HepG2 (cell line): Measurements from ENCODE around the gene TMCC2. TPM values are rescaled to one million over a fixed set of nuclear protein-coding genes. Genes with fewer than 3 reads are reported as not detected.

Experiments
- HNF1B ChIP-seq: sonication (generic); formaldehyde crosslinking; IDR thresholded peaks from 2 replicates; pipeline ENCODE4 v1.5.1; 2020; ENCODE audit warnings: mild to moderate bottlenecking, moderate library complexity, missing genetic modification reagents
- HNRNPLL ChIP-seq: fragments of 200-400 bp; formaldehyde crosslinking; IDR thresholded peaks from 2 replicates; pipeline ENCODE4 v1.6.1; 2017; ENCODE audit warnings: mild to moderate bottlenecking, low read depth, low read length; ENCODE audit not compliant: poor library complexity, severe bottlenecking
- KLF13 ChIP-seq: sonication (generic); formaldehyde crosslinking; IDR thresholded peaks from 2 replicates; pipeline ENCODE4 v1.4.0; 2020; ENCODE audit warnings: mild to moderate bottlenecking, missing genetic modification reagents
- MATR3 ChIP-seq: sonication (generic); formaldehyde crosslinking; IDR thresholded peaks from 2 replicates; pipeline ENCODE4 v1.4.0; 2020; ENCODE audit warnings: missing genetic modification reagents
- NFAT5 ChIP-seq: sonication (generic); formaldehyde crosslinking; IDR thresholded peaks from 2 replicates; pipeline ENCODE4 v1.4.0; 2020; ENCODE audit warnings: missing genetic modification reagents
- NR2F6 ChIP-seq, 2 experiments: IDR thresholded peaks; 2 replicates each; pipeline ENCODE4 v1.6.1; 2016; ENCODE audit warnings: antibody characterized with exemption in 1 of 2, mild to moderate bottlenecking in 1 of 2
- PHF21A ChIP-seq: sonication (generic); formaldehyde crosslinking; IDR thresholded peaks from 2 replicates; pipeline ENCODE4 v1.5.0; 2020; ENCODE audit warnings: mild to moderate bottlenecking, missing genetic modification reagents
- PITX1 ChIP-seq: sonication (generic); formaldehyde crosslinking; IDR thresholded peaks from 2 replicates; pipeline ENCODE4 v1.5.1; 2020; ENCODE audit warnings: mild to moderate bottlenecking, missing genetic modification reagents
- PRDM10 ChIP-seq: sonication (generic); formaldehyde crosslinking; IDR thresholded peaks from 2 replicates; pipeline ENCODE4 v1.4.0; 2020; ENCODE audit warnings: low read depth, missing genetic modification reagents
- RXRB ChIP-seq: IDR thresholded peaks from 2 replicates; pipeline ENCODE4 v1.6.1; 2016; ENCODE audit warnings: borderline replicate concordance, missing genetic modification reagents, missing compliant biosample characterization
- SPEN ChIP-seq: sonication (generic); formaldehyde crosslinking; IDR thresholded peaks from 2 replicates; pipeline ENCODE4 v1.5.1; 2020; ENCODE audit warnings: low read depth, mild to moderate bottlenecking, missing genetic modification reagents
- SUZ12 ChIP-seq: fragments of 150-350 bp; IDR thresholded peaks from 2 replicates; pipeline ENCODE4 v1.6.1; 2014; ENCODE audit warnings: low read depth, low read length
- ZBTB38 ChIP-seq: sonication (generic); formaldehyde crosslinking; IDR thresholded peaks from 2 replicates; pipeline ENCODE4 v1.5.1; 2020; ENCODE audit warnings: mild to moderate bottlenecking, missing genetic modification reagents
- ZNF264 ChIP-seq: sonication (generic); formaldehyde crosslinking; IDR thresholded peaks from 2 replicates; pipeline ENCODE4 v1.4.0; 2020; ENCODE audit warnings: missing genetic modification reagents
- ZNF451 ChIP-seq: sonication (generic); formaldehyde crosslinking; IDR thresholded peaks from 2 replicates; pipeline ENCODE4 v1.5.0; 2020; ENCODE audit warnings: mild to moderate bottlenecking, missing genetic modification reagents
- ZNF775 ChIP-seq: sonication (generic); formaldehyde crosslinking; IDR thresholded peaks from 2 replicates; pipeline ENCODE4 v1.4.0; 2020; ENCODE audit warnings: missing genetic modification reagents, mild to moderate bottlenecking, moderate library complexity, borderline replicate concordance
- ZNF788 ChIP-seq: sonication (generic); formaldehyde crosslinking; IDR thresholded peaks from 2 replicates; pipeline ENCODE4 v1.5.0; 2020; ENCODE audit warnings: mild to moderate bottlenecking, missing genetic modification reagents, borderline replicate concordance
- ZSCAN25 ChIP-seq: sonication (generic); formaldehyde crosslinking; IDR thresholded peaks from 2 replicates; pipeline ENCODE4 v1.8.0; 2022; ENCODE audit warnings: mild to moderate bottlenecking, missing genetic modification reagents
- polyA plus RNA-seq, 8 experiments: library from polyadenylated mRNA; depleted of rRNA in 3 of 8; stranded (reverse) in 7 of 8; unstranded in 1 of 8; fragments of >200 nt; fragmentation: Illumina TruSeq in 4 of 8; extraction: Trizol in 4 of 8; gene quantifications; 2 replicates each; pipeline versions ENCODE4 v1.2.1 to v1.2.3, GENCODE V29; 2011 to 2016; ENCODE audit warnings: low read depth in 4 of 8, missing spikeins in 1 of 8, mixed read lengths in 1 of 8; ENCODE audit not compliant: insufficient read depth in 1 of 8
- total RNA-seq, 5 experiments: library from RNA; depleted of rRNA; stranded (reverse); fragments of >200 nt; fragmentation: Illumina TruSeq; extraction: Trizol; gene quantifications; 2 replicates each; pipeline ENCODE4 v1.2.3, GENCODE V29; 2016; ENCODE audit warnings: low read depth in 1 of 5
- TF ChIP-seq, protein P1 (sequence below): IDR thresholded peaks from 2 replicates; pipeline ENCODE4 v1.6.1; 2016; ENCODE audit warnings: low read depth, borderline replicate concordance

Gene TMCC2
- total and polyA plus RNA-seq, 2 of the 13 experiments (the other 11 are each of a cell fraction or from before 2014, with no cell fraction given) = 0.12 to 0.24 TPM

- TF ChIP-seq SPEN (CRISPR knock-in tag) (peak; percentile 65; the same call in 1 of the 2 replicates), ZNF788 (CRISPR knock-in tag) (peak; percentile 87; the same call in 1 of the 2 replicates), PRDM10 (CRISPR knock-in tag) (peak; percentile 74; the same call in 1 of the 2 replicates), ZBTB38 (CRISPR knock-in tag) (peak; percentile 77), SUZ12 (no peak), HNRNPLL (peak; percentile 61), PITX1 (CRISPR knock-in tag) (peak; percentile 77; the same call in 1 of the 2 replicates), NR2F6 (IDR thresholded peaks at IDR 0.05) (no peak; the same call in 1 of the 2 replicates), NR2F6 (CRISPR knock-in tag; IDR thresholded peaks at IDR 0.05) (peak; percentile 54; the same call in 1 of the 2 replicates), MATR3 (CRISPR knock-in tag) (no peak), HNF1B (CRISPR knock-in tag) (peak; percentile 78), ZNF451 (CRISPR knock-in tag) (peak; percentile 62; the same call in 1 of the 2 replicates), ZNF775 (no peak), ZSCAN25 (CRISPR knock-in tag) (0 out of 2 replicates have a peak, but pooled peaks have one; percentile 16), NFAT5 (CRISPR knock-in tag) (no peak), RXRB (peak; percentile 75; the same call in 1 of the 2 replicates), KLF13 (CRISPR knock-in tag) (no peak), PHF21A (CRISPR knock-in tag) (peak; percentile 92), ZNF264 (CRISPR knock-in tag) (peak; percentile 62; the same call in 1 of the 2 replicates)
- TF ChIP-seq, protein P1, sequence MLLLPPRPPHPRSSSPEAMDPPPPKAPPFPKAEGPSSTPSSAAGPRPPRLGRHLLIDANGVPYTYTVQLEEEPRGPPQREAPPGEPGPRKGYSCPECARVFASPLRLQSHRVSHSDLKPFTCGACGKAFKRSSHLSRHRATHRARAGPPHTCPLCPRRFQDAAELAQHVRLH (CRISPR knock-in tag) = peak; percentile 71; the same call in 1 of the 2 replicates
Measured at GRCh38 chr1:205301205-205301821, 73.6 kb downstream of the TMCC2 start (continued).
